ENCODE data around the gene SURF1. TPM values are rescaled to one million over a fixed set of nuclear protein-coding genes. Genes with fewer than 3 reads are reported as not detected.

The SURF1 gene
- polyA plus RNA-seq, 3 donors = 60.5 to 140 (median 98.4) TPM

DNA sequence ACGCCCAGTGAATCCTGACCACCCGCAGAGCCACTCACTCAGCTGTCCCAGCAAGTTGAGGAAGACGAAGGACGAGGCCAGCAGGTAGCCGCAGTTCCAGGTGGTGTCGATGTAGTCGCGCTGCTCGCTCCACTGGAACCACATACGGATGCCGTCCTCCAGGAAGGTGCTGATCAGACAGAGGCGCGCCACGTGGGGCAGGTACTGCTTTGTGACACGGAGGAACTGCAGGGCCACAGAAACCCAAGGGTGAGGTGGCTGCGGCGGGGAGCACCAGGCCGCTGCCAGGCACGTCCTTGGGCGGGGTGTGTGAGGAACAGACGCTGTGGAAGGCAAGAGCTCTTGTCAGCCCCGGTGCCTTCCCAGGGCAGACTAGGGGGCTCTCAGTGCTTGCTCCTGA is 10.9 kb upstream of the SURF1 start:
- intact Hi-C loops (cut with micrococcal nuclease) = no loop called here
- no peak overlapping the region for H3K4me3 ChIP-seq (replicated peaks in 1 of 3; ENCODE audit: low read depth in 2 of 3, low read length in 3 of 3)
- Mint-ChIP-seq H3K4me3 (no peak overlapping the region), H3K27ac (peak overlapping the region in 1 of 7 donors; percentile 11), H3K4me1 (peaks cover 31% of the 10 kb centered on the region), H3K36me3 (peaks cover 74 to 90% of the 10 kb centered on the region in 2 donors), H3K27me3 (ENCODE audit: low read depth in 3 of 3) (no peaks in the 10 kb centered on the region), H3K9me3 (no peaks in the 10 kb centered on the region)
- no peaks in the 10 kb centered on the region for H3K9me3 ChIP-seq (replicated peaks in 1 of 2; ENCODE audit: control insufficient read depth in 1 of 2, insufficient read depth in 1 of 2, low read length in 2 of 2)
- peaks cover 81 to 92% of the 10 kb centered on the region in 2 donors for H3K36me3 ChIP-seq (replicated peaks in 1 of 2; ENCODE audit: control insufficient read depth in 1 of 2, insufficient read depth in 2 of 2, low read length in 2 of 2)
- WGBS (ENCODE audit: insufficient coverage) = 97% methylated on average over 22 of the region's 22 CpGs
- peaks cover 76% of the 10 kb centered on the region for H3K79me2 ChIP-seq (ENCODE audit: insufficient read depth, low read length)
- H3K4me2 ChIP-seq (replicated peaks; ENCODE audit: extremely low read depth, low read length, poor library complexity, severe bottlenecking) = no peak overlapping the region
- TF ChIP-seq CTCF (IDR thresholded peaks at IDR 0.05) = no peak
- peaks cover 0 to 11% of the 10 kb centered on the region in 2 donors for H3K4me1 ChIP-seq (ENCODE audit: control insufficient read depth in 1 of 2, insufficient read depth in 2 of 2, low read length in 2 of 2)
- H2AFZ ChIP-seq (ENCODE audit: insufficient read depth, low read depth, low read length, poor library complexity, severe bottlenecking) = no peak overlapping the region
- no peak for DNase-seq
- peak overlapping the region in 1 of 2 donors; percentile 29 for H3K27ac ChIP-seq (ENCODE audit: low read depth in 1 of 2, low read length in 2 of 2)
- H3K27me3 ChIP-seq (ENCODE audit: control insufficient read depth in 2 of 2, insufficient read depth in 2 of 2, low read length in 2 of 2) = no peaks in the 10 kb centered on the region
- peaks cover 93% of the 10 kb centered on the region for H4K20me1 ChIP-seq (ENCODE audit: insufficient read depth, low read length)
- no peak overlapping the region for H3K9ac ChIP-seq (ENCODE audit: insufficient read depth, low read length, poor library complexity, severe bottlenecking)

DNA sequence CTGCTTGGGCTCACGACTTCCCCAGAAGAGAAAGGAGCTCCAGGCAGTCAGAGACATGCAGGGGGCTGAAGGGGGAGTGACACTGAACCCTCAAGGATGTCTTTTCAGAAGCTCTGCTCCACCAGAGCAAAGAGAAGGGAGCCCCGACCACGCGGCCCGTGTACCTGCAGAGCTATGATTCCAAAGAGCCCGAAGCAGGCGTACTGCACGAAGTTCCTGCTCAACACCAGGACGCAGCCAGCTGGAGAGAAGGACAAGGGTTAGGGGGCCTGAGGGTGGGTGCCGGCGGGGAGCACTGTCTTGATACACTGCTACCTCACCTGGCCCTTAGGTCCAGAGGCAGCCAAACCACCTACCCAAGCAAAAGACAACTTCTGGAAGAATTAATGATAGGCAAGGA is 10.1 kb upstream of the SURF1 start:
- no peak for TF ChIP-seq CTCF (IDR thresholded peaks at IDR 0.05)
- Mint-ChIP-seq H3K4me1 (peaks cover 23% of the 10 kb centered on the region), H3K9me3 (no peaks in the 10 kb centered on the region), H3K27me3 (ENCODE audit: low read depth in 3 of 3) (no peaks in the 10 kb centered on the region), H3K36me3 (peaks cover 77 to 93% of the 10 kb centered on the region in 2 donors), H3K4me3 (no peak overlapping the region), H3K27ac (peak overlapping the region in 1 of 7 donors; percentile 5)
- Histone ChIP-seq H3K36me3 (replicated peaks in 1 of 2; ENCODE audit: control insufficient read depth in 1 of 2, insufficient read depth in 2 of 2, low read length in 2 of 2) (peaks cover 87 to 99% of the 10 kb centered on the region in 2 donors), H3K4me3 (replicated peaks in 1 of 3; ENCODE audit: low read depth in 2 of 3, low read length in 3 of 3) (no peak overlapping the region), H3K9ac (ENCODE audit: insufficient read depth, low read length, poor library complexity, severe bottlenecking) (no peak overlapping the region), H3K4me2 (replicated peaks; ENCODE audit: extremely low read depth, low read length, poor library complexity, severe bottlenecking) (no peak overlapping the region), H3K9me3 (replicated peaks in 1 of 2; ENCODE audit: control insufficient read depth in 1 of 2, insufficient read depth in 1 of 2, low read length in 2 of 2) (no peaks in the 10 kb centered on the region), H4K20me1 (ENCODE audit: insufficient read depth, low read length) (peaks cover 93% of the 10 kb centered on the region), H3K4me1 (ENCODE audit: control insufficient read depth in 1 of 2, insufficient read depth in 2 of 2, low read length in 2 of 2) (peaks cover 0 to 4% of the 10 kb centered on the region in 2 donors), H3K27ac (ENCODE audit: low read depth in 1 of 2, low read length in 2 of 2) (no peak overlapping the region), H3K79me2 (ENCODE audit: insufficient read depth, low read length) (peaks cover 71% of the 10 kb centered on the region), H3K27me3 (ENCODE audit: control insufficient read depth in 2 of 2, insufficient read depth in 2 of 2, low read length in 2 of 2) (no peaks in the 10 kb centered on the region), H2AFZ (ENCODE audit: insufficient read depth, low read depth, low read length, poor library complexity, severe bottlenecking) (no peak overlapping the region)
- 83% methylated on average over 1 of the region's 11 CpGs for WGBS (ENCODE audit: insufficient coverage)
- no peak for DNase-seq
- intact Hi-C loops (cut with micrococcal nuclease) = no loop called here

Measured in CD14-positive monocyte (primary cell).